Transverse colon (tissue), 4 donors: ENCODE measurements around the gene RASA4B. TPM values are rescaled to one million over a fixed set of nuclear protein-coding genes. Genes with fewer than 3 reads are reported as not detected.

Source experiments
- DNase-seq: peaks from one replicate; pipeline ENCODE4 v3.0.0-alpha.2; 2019
- H3K27ac ChIP-seq, 4 donors: fragments of 200-600 bp; sonication (generic); 2 replicates each; pipeline ENCODE4 v1.5.1; 2016 to 2018; ENCODE audit warnings: inconsistent platforms in 4 of 4
- H3K27me3 ChIP-seq: fragments of 200-600 bp; sonication (generic); 2 replicates; pipeline ENCODE4 v1.5.1; 2017; ENCODE audit warnings: inconsistent platforms
- H3K36me3 ChIP-seq, 4 donors: fragments of 200-600 bp; sonication (generic); 2 replicates each; pipeline ENCODE4 v1.5.1; 2017 to 2019; ENCODE audit warnings: inconsistent platforms in 4 of 4
- H3K4me1 ChIP-seq, 4 donors: fragments of 200-600 bp; sonication (generic); 2 replicates each; pipeline ENCODE4 v1.5.1; 2017 to 2020; ENCODE audit warnings: inconsistent platforms in 4 of 4
- H3K4me3 ChIP-seq, 4 donors: fragments of 200-600 bp; sonication (generic); 1 replicate in 1 of 4; 2 replicates in 3 of 4; pipeline versions ENCODE4 v1.5.1 to v1.6.1; 2017 to 2019; ENCODE audit warnings: inconsistent platforms in 4 of 4
- H3K9me3 ChIP-seq, 2 donors: fragments of 200-600 bp; sonication (generic); 2 replicates each; pipeline ENCODE4 v1.5.1; 2017 to 2019; ENCODE audit warnings: inconsistent platforms in 2 of 2
- CTCF ChIP-seq, 5 experiments: fragments of 200-600 bp in 3 of 5; fragments of 450-650 bp in 2 of 5; sonication (generic) in 3 of 5; IDR thresholded peaks; 1 replicate in 2 of 5; 2 replicates in 3 of 5; pipeline ENCODE4 v1.5.1; 2016 to 2017; ENCODE audit warnings: antibody characterized with exemption in 5 of 5, inconsistent platforms in 3 of 5, mild to moderate bottlenecking in 2 of 5, moderate library complexity in 1 of 5
- EP300 ChIP-seq: sonication (generic); formaldehyde crosslinking; IDR thresholded peaks from one replicate; pipeline ENCODE4 v1.6.1; 2017; ENCODE audit warnings: antibody characterized with exemption, low read depth
- POLR2A ChIP-seq: fragments of 450-650 bp; IDR thresholded peaks from one replicate; pipeline ENCODE4 v1.6.1; 2016; ENCODE audit warnings: antibody characterized with exemption, mild to moderate bottlenecking, moderate library complexity
- POLR2AphosphoS5 ChIP-seq, 3 donors: sonication (generic); formaldehyde crosslinking; IDR thresholded peaks; one replicate each; pipeline ENCODE4 v1.6.1; 2016; ENCODE audit warnings: antibody characterized with exemption in 3 of 3
- WGBS, 2 donors: methylation state at CpG; one replicate each; pipeline ENCODE4 v1.1.5; 2018; ENCODE audit warnings: low coverage in 1 of 2; 5-methylcytosine and 5-hydroxymethylcytosine counted together
- in situ Hi-C, 4 donors: fragments of 200-750 bp; cut with MboI; loops; one replicate each; pipeline versions ENCODE4 v1.15.0 to v1.15.1; 2017; ENCODE audit warnings: low sequenced_read_pairs in 3 of 4, low pct_ligation_motif_present in 1 of 4, low pct_unique_long_range_greater_than_20kb in 1 of 4
- intact Hi-C: fragments of 100-400 bp; cut with DNase I; formaldehyde crosslinking; loops from one replicate; pipeline ENCODE4 v1.15.1; 2023; ENCODE audit warnings: low total_unique reads
- total RNA-seq, 4 donors: library from RNA; depleted of rRNA; stranded (reverse); fragments of >200 nt; gene quantifications; one replicate each; pipeline ENCODE4 v1.1.0, GENCODE V29; 2016

RASA4B gene
- total RNA-seq, 4 donors from 2014 or later: 10.9 to 41.9 (median 19.8) TPM

- intact Hi-C loops: no loop called here
Observed at GRCh38 chr7:102466097-102466496, 51.5 kb downstream of the RASA4B start.

GRCh38 chr7:102464577-102465280 lies 52.8 kb downstream of the RASA4B start, which contains the start of the genes ALKBH4 and LRWD1:
ALKBH4 (minus strand) TSS chr7:102464863; CDS start chr7:102464836, 27 bp downstream.
LRWD1 (plus strand) TSS chr7:102464984; CDS start chr7:102465081, 97 bp downstream.
- Histone ChIP-seq H3K4me1 (peaks cover 14 to 26% (median 17%) of the 10 kb centered on the region in 4 donors), H3K27ac (peak within 1 kb of the TSS; percentile 81 to 91 (median 84)), H3K27me3 (no peaks in the 10 kb centered on the region), H3K36me3 (no peaks in the 10 kb centered on the region), H3K4me3 (peak within 1 kb of the TSS; percentile 61 to 100 (median 95)), H3K9me3 (no peaks in the 10 kb centered on the region)
- intact Hi-C loops (no loop called here), in situ Hi-C loops (loop anchor here in 1 of 4 donors (10.0 kb wide), 1 partner anchor 60 kb away; no protein-coding TSS in a partner anchor)
- DNase-seq: peak; percentile 95
- TF ChIP-seq POLR2A: peak; percentile 59
- TF ChIP-seq CTCF (IDR thresholded peaks at IDR 0.05): peak in 2 of 5 experiments; percentile 18 to 25
- TF ChIP-seq POLR2AphosphoS5 (IDR thresholded peaks at IDR 0.05): peak; percentile 69 to 88 (median 69)
- TF ChIP-seq EP300: no peak
- WGBS, 2 donors: 0% methylated on average over 18 of the region's 81 CpGs; no CpG with 5 or more reads in 1 of the 2 donors

More at GRCh38 chr7:102466097-102466496, 51.5 kb downstream of the RASA4B start:
- TF ChIP-seq CTCF (IDR thresholded peaks at IDR 0.05) (no peak), POLR2AphosphoS5 (IDR thresholded peaks at IDR 0.05) (no peak), EP300 (no peak), POLR2A (no peak)
- H3K36me3 ChIP-seq: no peaks in the 10 kb centered on the region
- WGBS, 2 donors: 89 to 92% methylated on average over 5 to 7 of the region's 7 CpGs
- in situ Hi-C loops: loop anchor here in 1 of 4 donors (10.0 kb wide), 1 partner anchor 61 kb away; no protein-coding TSS in a partner anchor
- DNase-seq: no peak
- H3K4me3 ChIP-seq: peak overlapping the region in 2 of 4 donors; percentile 91 to 100
- peaks cover 14 to 37% (median 24%) of the 10 kb centered on the region in 4 donors for H3K4me1 ChIP-seq
- no peaks in the 10 kb centered on the region for H3K27me3 ChIP-seq
- no peak overlapping the region for H3K27ac ChIP-seq
- H3K9me3 ChIP-seq: no peaks in the 10 kb centered on the region

GRCh38 chr7:102463841-102464576 lies 53.6 kb downstream of the RASA4B start:
- Histone ChIP-seq H3K4me3 (peak overlapping the region; percentile 61 to 100 (median 95)), H3K27me3 (no peaks in the 10 kb centered on the region), H3K27ac (peak overlapping the region; percentile 81 to 91 (median 84)), H3K4me1 (peaks cover 13 to 24% (median 16%) of the 10 kb centered on the region in 4 donors), H3K36me3 (peaks cover 0 to 5% (median 0%) of the 10 kb centered on the region in 4 donors), H3K9me3 (no peaks in the 10 kb centered on the region)
- 12 to 13% methylated on average over 6 to 24 of the region's 24 CpGs for WGBS, 2 donors
- intact Hi-C loops: no loop called here
- no peak for TF ChIP-seq CTCF (IDR thresholded peaks at IDR 0.05)
- no peak for TF ChIP-seq POLR2AphosphoS5 (IDR thresholded peaks at IDR 0.05)
- no peak for TF ChIP-seq POLR2A
- TF ChIP-seq EP300: no peak
- DNase-seq: no peak
- in situ Hi-C loops: loop anchor here in 1 of 4 donors (10.0 kb wide), 1 partner anchor 59 kb away; no protein-coding TSS in a partner anchor
